DMS153 treated with DMSO at 0.1 percent for 48 hours (cell line): Measurements from ENCODE around the gene STIM1.

ENCODE experiments used
- DNase-seq: peaks from one replicate; lab custom pipeline; 2025; ENCODE audit not compliant: unreplicated experiment; lab: John Stamatoyannopoulos, UW

The STIM1 gene

GRCh38 chr11:3909901-3910300 is 54.4 kb downstream of the STIM1 start:
- no peak for DNase-seq

- no peak for DNase-seq
Measured at GRCh38 chr11:3911908-3912505, 56.5 kb downstream of the STIM1 start.

- no peak for DNase-seq
Measured at GRCh38 chr11:3913921-3914320, 58.5 kb downstream of the STIM1 start.

- no peak for DNase-seq
Measured at GRCh38 chr11:3914805-3915204, 59.3 kb downstream of the STIM1 start.

GRCh38 chr11:3916962-3917361 is 61.5 kb downstream of the STIM1 start:
- DNase-seq = no peak

- no peak for DNase-seq
Measured at GRCh38 chr11:3920148-3920852, 64.8 kb downstream of the STIM1 start.

- DNase-seq = no peak
Measured at GRCh38 chr11:3922056-3922455, 66.6 kb downstream of the STIM1 start.

- DNase-seq = no peak
Measured at GRCh38 chr11:3925513-3925912, 70.0 kb downstream of the STIM1 start.

- DNase-seq = no peak
Measured at GRCh38 chr11:3926458-3927095, 71.1 kb downstream of the STIM1 start.

- DNase-seq = no peak
Measured at GRCh38 chr11:3927129-3927796, 71.8 kb downstream of the STIM1 start.

GRCh38 chr11:3929232-3929631 is 73.8 kb downstream of the STIM1 start:
- DNase-seq = no peak

GRCh38 chr11:3929649-3930048 is 74.2 kb downstream of the STIM1 start:
- DNase-seq = no peak

- no peak for DNase-seq
Measured at GRCh38 chr11:3932698-3933097, 77.2 kb downstream of the STIM1 start.

- DNase-seq = no peak
Measured at GRCh38 chr11:3933165-3933628, 77.7 kb downstream of the STIM1 start.

GRCh38 chr11:3934658-3935057 is 79.2 kb downstream of the STIM1 start:
- no peak for DNase-seq

GRCh38 chr11:3936517-3936916 is 81.1 kb downstream of the STIM1 start:
- no peak for DNase-seq

GRCh38 chr11:3939211-3939610 is 83.7 kb downstream of the STIM1 start:
- DNase-seq = no peak

- DNase-seq = no peak
Measured at GRCh38 chr11:3939651-3940190, 84.3 kb downstream of the STIM1 start.

- no peak for DNase-seq
Measured at GRCh38 chr11:3942160-3942955, 86.9 kb downstream of the STIM1 start.

GRCh38 chr11:3942956-3943497 is 87.6 kb downstream of the STIM1 start:
- DNase-seq = no peak
